Right lobe of liver (tissue), 4 donors: Measurements from ENCODE around the gene PCSK9.

Experiments used
- CTCF ChIP-seq, 4 donors: fragments of 200-600 bp in 3 of 4; fragments of 450-650 bp in 1 of 4; IDR thresholded peaks; one replicate each; pipeline versions ENCODE4 v1.5.1 to v1.8.0; 2016 to 2022; ENCODE audit warnings: antibody characterized with exemption in 4 of 4, mild to moderate bottlenecking in 2 of 4
- POLR2A ChIP-seq: fragments of 450-650 bp; IDR thresholded peaks from one replicate; pipeline ENCODE4 v1.6.1; 2017; ENCODE audit warnings: antibody characterized with exemption, mild to moderate bottlenecking
- donor health status: DM: no; HTN: no; CAD: no.
- donor health status: DM: no; HTN: no; CAD: no.
- donor health status: DM: no; HTN: yes; CAD: no.

- TF ChIP-seq CTCF (IDR thresholded peaks at IDR 0.05) (no peak), POLR2A (no peak)
Measured at GRCh38 chr1:55057270-55057955, 18.1 kb downstream of the PCSK9 start.
